ENCODE results near the gene TSPAN18. TPM values are rescaled to one million over a fixed set of nuclear protein-coding genes. Genes with fewer than 3 reads are reported as not detected.

The TSPAN18 gene
- total RNA-seq, 1 experiment from 2014 or later, result 1.8 TPM

DNA sequence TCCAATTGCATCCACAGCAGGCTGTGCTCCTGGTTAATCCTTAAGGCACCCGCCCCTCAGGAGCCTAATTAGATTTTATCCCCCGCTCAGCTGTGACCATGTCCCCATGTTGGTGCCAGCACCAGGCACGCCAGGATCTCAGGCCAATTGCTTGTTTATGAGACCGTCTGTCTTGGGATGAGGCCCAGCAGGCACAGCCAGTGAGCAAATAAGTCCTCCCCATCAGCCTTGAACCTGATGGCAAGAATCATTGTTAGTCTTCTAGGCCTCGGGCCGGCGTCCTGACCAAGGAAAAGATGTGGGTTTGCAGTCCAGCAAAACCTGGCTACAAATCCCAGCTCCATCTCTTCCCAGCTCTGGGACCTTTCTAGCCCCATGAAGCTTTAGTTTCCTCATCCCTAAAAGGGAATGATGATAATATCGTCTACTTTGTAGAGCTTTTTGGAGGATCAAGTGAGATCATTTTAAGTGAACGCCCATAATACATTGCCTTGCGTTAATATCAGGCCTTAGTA, 166.6 kb downstream of the TSPAN18 start:
- H3K4me3 ChIP-seq (ENCODE audit: low read length), result no peak overlapping the region
- H4K20me1 ChIP-seq (ENCODE audit: insufficient read depth, low read depth, low read length), result no peaks in the 10 kb centered on the region
- H3K4me2 ChIP-seq (ENCODE audit: low read depth, low read length, poor library complexity, severe bottlenecking), result no peak overlapping the region
- DNase-seq, result no peak
- H3K4me1 ChIP-seq (ENCODE audit: low read length), result no peaks in the 10 kb centered on the region
- no peaks in the 10 kb centered on the region for H3K9me2 ChIP-seq (replicated peaks; ENCODE audit: insufficient read depth, low read length)
- no peaks in the 10 kb centered on the region for H3K27me3 ChIP-seq (ENCODE audit: low read length)
- H3K27ac ChIP-seq (ENCODE audit: low read length), result no peak overlapping the region
- no peaks in the 10 kb centered on the region for H3K36me3 ChIP-seq (ENCODE audit: insufficient read depth, low read length)
- no peaks in the 10 kb centered on the region for H3K9me3 ChIP-seq (ENCODE audit: low read length)
- H3K9ac ChIP-seq (ENCODE audit: low read length), result no peak overlapping the region
- no peaks in the 10 kb centered on the region for H3K79me2 ChIP-seq (ENCODE audit: low read length)
- no peak overlapping the region for H2AFZ ChIP-seq (ENCODE audit: low read length)

GRCh38 chr11:44893846-44894617, 167.3 kb downstream of the TSPAN18 start:
- no peak overlapping the region for H3K27ac ChIP-seq (ENCODE audit: low read length)
- peak; percentile 90 for DNase-seq
- no peaks in the 10 kb centered on the region for H3K36me3 ChIP-seq (ENCODE audit: insufficient read depth, low read length)
- H3K4me1 ChIP-seq (ENCODE audit: low read length), result no peaks in the 10 kb centered on the region
- H3K27me3 ChIP-seq (ENCODE audit: low read length), result no peaks in the 10 kb centered on the region
- H3K9ac ChIP-seq (ENCODE audit: low read length), result no peak overlapping the region
- no peak overlapping the region for H2AFZ ChIP-seq (ENCODE audit: low read length)
- H3K79me2 ChIP-seq (ENCODE audit: low read length), result no peaks in the 10 kb centered on the region
- H3K9me3 ChIP-seq (ENCODE audit: low read length), result no peaks in the 10 kb centered on the region
- no peak overlapping the region for H3K4me3 ChIP-seq (ENCODE audit: low read length)
- no peaks in the 10 kb centered on the region for H3K9me2 ChIP-seq (replicated peaks; ENCODE audit: insufficient read depth, low read length)
- H4K20me1 ChIP-seq (ENCODE audit: insufficient read depth, low read depth, low read length), result no peaks in the 10 kb centered on the region
- no peak overlapping the region for H3K4me2 ChIP-seq (ENCODE audit: low read depth, low read length, poor library complexity, severe bottlenecking)

DNA sequence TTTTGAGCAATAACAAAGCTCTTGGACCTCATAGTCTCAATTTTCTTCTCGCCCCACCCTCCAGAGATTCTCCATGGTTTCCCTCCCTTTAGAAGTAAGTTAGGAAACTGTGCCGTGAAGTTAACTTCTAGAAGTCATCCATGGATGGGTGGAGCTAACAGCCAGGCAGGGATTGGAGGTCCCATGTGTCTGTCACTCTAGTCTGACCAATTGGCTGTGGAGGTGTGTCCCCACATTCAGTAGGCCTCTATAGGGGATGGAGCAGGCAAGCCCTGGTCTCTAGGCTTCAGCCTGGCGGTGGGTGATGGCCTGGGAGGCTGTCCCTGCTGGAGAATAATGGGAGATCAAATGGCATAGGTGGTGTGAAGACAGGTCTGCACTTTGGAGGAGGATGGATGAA, 173.2 kb downstream of the TSPAN18 start:
- no peaks in the 10 kb centered on the region for H3K79me2 ChIP-seq (ENCODE audit: low read length)
- H3K27me3 ChIP-seq (ENCODE audit: low read length), result no peaks in the 10 kb centered on the region
- H3K4me2 ChIP-seq (ENCODE audit: low read depth, low read length, poor library complexity, severe bottlenecking), result peak overlapping the region; percentile 12
- no peaks in the 10 kb centered on the region for H3K9me3 ChIP-seq (ENCODE audit: low read length)
- no peak overlapping the region; the same call in 1 of the 2 replicates for H2AFZ ChIP-seq (ENCODE audit: low read length)
- no peaks in the 10 kb centered on the region for H3K9me2 ChIP-seq (replicated peaks; ENCODE audit: insufficient read depth, low read length)
- H3K36me3 ChIP-seq (ENCODE audit: insufficient read depth, low read length), result no peaks in the 10 kb centered on the region
- H4K20me1 ChIP-seq (ENCODE audit: insufficient read depth, low read depth, low read length), result no peaks in the 10 kb centered on the region
- H3K4me3 ChIP-seq (ENCODE audit: low read length), result no peak overlapping the region
- H3K4me1 ChIP-seq (ENCODE audit: low read length), result peaks cover 4% of the 10 kb centered on the region; the same call in 1 of the 2 replicates
- H3K9ac ChIP-seq (ENCODE audit: low read length), result no peak overlapping the region
- peak; percentile 95 for DNase-seq
- H3K27ac ChIP-seq (ENCODE audit: low read length), result no peak overlapping the region

DNA sequence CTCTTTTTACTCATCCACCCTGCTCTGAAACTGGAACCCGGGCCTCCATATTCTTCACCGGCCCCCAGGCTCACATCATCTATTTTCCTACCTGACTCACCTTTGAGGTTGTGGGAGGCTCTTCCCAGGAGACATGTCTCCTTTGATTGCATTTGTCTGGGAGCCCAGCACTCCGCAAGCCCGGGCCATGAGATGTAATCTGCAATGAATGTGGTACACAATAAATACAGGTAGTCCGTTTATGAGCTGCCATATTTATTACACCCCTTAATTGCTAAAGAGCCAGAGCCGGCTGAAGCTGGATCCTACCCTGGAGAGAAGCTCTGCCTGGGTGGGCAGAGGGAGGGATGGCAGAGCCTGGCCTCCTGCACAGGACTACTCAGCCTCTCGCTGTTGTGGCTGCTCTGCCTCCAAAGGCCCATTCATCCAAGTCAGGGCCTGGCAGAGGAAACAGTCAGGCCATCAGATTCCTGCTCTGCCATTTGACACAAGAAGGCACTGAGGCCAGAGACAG, 174.4 kb downstream of the TSPAN18 start:
- H2AFZ ChIP-seq (ENCODE audit: low read length), result no peak overlapping the region
- peaks cover 16% of the 10 kb centered on the region for H3K4me1 ChIP-seq (ENCODE audit: low read length)
- no peak overlapping the region for H3K27ac ChIP-seq (ENCODE audit: low read length)
- no peaks in the 10 kb centered on the region for H3K79me2 ChIP-seq (ENCODE audit: low read length)
- H3K9me3 ChIP-seq (ENCODE audit: low read length), result no peaks in the 10 kb centered on the region
- no peak overlapping the region for H3K9ac ChIP-seq (ENCODE audit: low read length)
- no peaks in the 10 kb centered on the region for H4K20me1 ChIP-seq (ENCODE audit: insufficient read depth, low read depth, low read length)
- no peak for DNase-seq
- H3K4me3 ChIP-seq (ENCODE audit: low read length), result no peak overlapping the region
- H3K4me2 ChIP-seq (ENCODE audit: low read depth, low read length, poor library complexity, severe bottlenecking), result no peak overlapping the region
- H3K36me3 ChIP-seq (ENCODE audit: insufficient read depth, low read length), result no peaks in the 10 kb centered on the region
- H3K9me2 ChIP-seq (replicated peaks; ENCODE audit: insufficient read depth, low read length), result no peaks in the 10 kb centered on the region
- no peaks in the 10 kb centered on the region for H3K27me3 ChIP-seq (ENCODE audit: low read length)

DNA sequence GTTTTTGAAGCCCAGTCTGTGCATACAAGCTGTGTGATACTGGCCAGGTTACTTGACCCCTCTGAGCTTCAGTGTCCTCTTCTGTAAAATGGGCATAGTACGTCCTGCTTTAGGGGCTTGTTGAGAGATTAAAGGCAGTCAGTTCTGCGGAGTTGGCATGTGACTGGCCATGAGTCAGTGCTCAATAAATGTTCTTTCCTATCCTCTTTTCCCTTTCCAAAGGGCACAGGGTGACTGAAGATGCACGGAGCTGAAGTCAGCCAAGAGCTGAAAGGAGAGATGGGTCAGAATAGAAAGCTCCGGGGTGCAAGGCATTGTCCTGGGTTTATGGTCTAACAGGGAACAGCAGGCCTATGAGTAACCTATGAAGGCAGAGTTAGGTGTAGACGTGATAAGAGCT, 175.0 kb downstream of the TSPAN18 start:
- no peaks in the 10 kb centered on the region for H3K27me3 ChIP-seq (ENCODE audit: low read length)
- H4K20me1 ChIP-seq (ENCODE audit: insufficient read depth, low read depth, low read length), result no peaks in the 10 kb centered on the region
- H3K36me3 ChIP-seq (ENCODE audit: insufficient read depth, low read length), result no peaks in the 10 kb centered on the region
- DNase-seq, result no peak
- H3K9ac ChIP-seq (ENCODE audit: low read length), result no peak overlapping the region
- H3K27ac ChIP-seq (ENCODE audit: low read length), result no peak overlapping the region
- no peak overlapping the region for H3K4me3 ChIP-seq (ENCODE audit: low read length)
- H3K9me3 ChIP-seq (ENCODE audit: low read length), result no peaks in the 10 kb centered on the region
- no peaks in the 10 kb centered on the region for H3K79me2 ChIP-seq (ENCODE audit: low read length)
- no peaks in the 10 kb centered on the region for H3K9me2 ChIP-seq (replicated peaks; ENCODE audit: insufficient read depth, low read length)
- H3K4me2 ChIP-seq (ENCODE audit: low read depth, low read length, poor library complexity, severe bottlenecking), result no peak overlapping the region
- no peak overlapping the region for H2AFZ ChIP-seq (ENCODE audit: low read length)
- peaks cover 16% of the 10 kb centered on the region for H3K4me1 ChIP-seq (ENCODE audit: low read length)

DNA sequence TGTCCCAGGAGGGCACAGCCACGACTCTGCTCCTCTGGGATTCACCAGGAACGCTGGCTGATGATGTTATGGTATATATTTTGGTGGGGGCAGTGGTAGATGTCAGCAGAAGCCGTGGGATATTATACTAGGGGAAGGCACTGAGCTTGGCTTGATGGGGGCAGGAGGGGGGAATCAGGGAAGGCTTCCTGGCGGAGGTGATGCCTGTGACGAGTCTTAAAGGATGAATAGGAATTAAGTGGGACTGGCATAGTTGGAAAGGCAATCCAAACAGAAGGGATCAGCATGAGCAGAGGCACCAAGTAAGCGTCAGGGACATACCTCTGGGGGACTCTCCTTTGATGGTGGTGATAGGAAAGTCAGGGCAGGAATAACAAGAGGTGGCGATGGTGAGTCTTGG, 176.3 kb downstream of the TSPAN18 start:
- no peak for DNase-seq
- H3K4me3 ChIP-seq (ENCODE audit: low read length), result no peak overlapping the region
- peaks cover 16% of the 10 kb centered on the region for H3K4me1 ChIP-seq (ENCODE audit: low read length)
- no peak overlapping the region for H3K27ac ChIP-seq (ENCODE audit: low read length)
- H3K27me3 ChIP-seq (ENCODE audit: low read length), result no peaks in the 10 kb centered on the region
- no peak overlapping the region for H2AFZ ChIP-seq (ENCODE audit: low read length)
- H3K9me3 ChIP-seq (ENCODE audit: low read length), result no peaks in the 10 kb centered on the region
- no peak overlapping the region for H3K4me2 ChIP-seq (ENCODE audit: low read depth, low read length, poor library complexity, severe bottlenecking)
- H3K9ac ChIP-seq (ENCODE audit: low read length), result no peak overlapping the region
- H3K79me2 ChIP-seq (ENCODE audit: low read length), result no peaks in the 10 kb centered on the region
- no peaks in the 10 kb centered on the region for H3K36me3 ChIP-seq (ENCODE audit: insufficient read depth, low read length)
- H4K20me1 ChIP-seq (ENCODE audit: insufficient read depth, low read depth, low read length), result no peaks in the 10 kb centered on the region
- H3K9me2 ChIP-seq (replicated peaks; ENCODE audit: insufficient read depth, low read length), result no peaks in the 10 kb centered on the region

DNA sequence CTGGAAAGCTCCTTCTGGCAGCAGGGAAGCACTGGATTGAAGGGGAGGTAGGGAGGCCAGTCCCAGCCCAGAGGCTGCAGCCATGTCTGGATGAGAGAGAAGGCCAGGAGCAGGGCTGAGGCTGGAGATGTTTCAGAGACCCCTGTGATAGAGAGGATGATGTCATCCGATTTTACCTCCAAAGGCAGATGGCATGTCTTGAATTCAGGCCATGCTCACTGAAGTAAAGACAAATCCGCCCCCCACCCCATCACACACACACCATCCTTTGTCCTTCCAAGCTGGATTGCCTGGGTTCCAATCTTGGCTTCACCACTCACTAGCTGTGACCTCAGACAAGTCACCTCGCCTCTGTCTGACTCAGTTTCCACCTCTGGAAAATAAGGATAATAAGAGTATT, 176.8 kb downstream of the TSPAN18 start:
- Histone ChIP-seq H3K9me2 (replicated peaks; ENCODE audit: insufficient read depth, low read length) (no peaks in the 10 kb centered on the region), H4K20me1 (ENCODE audit: insufficient read depth, low read depth, low read length) (no peaks in the 10 kb centered on the region), H2AFZ (ENCODE audit: low read length) (no peak overlapping the region), H3K4me3 (ENCODE audit: low read length) (no peak overlapping the region), H3K4me2 (ENCODE audit: low read depth, low read length, poor library complexity, severe bottlenecking) (no peak overlapping the region), H3K4me1 (ENCODE audit: low read length) (peaks cover 16% of the 10 kb centered on the region), H3K27ac (ENCODE audit: low read length) (no peak overlapping the region), H3K27me3 (ENCODE audit: low read length) (no peaks in the 10 kb centered on the region), H3K79me2 (ENCODE audit: low read length) (no peaks in the 10 kb centered on the region), H3K9ac (ENCODE audit: low read length) (no peak overlapping the region), H3K9me3 (ENCODE audit: low read length) (no peaks in the 10 kb centered on the region), H3K36me3 (ENCODE audit: insufficient read depth, low read length) (no peaks in the 10 kb centered on the region)
- no peak for DNase-seq

DNA sequence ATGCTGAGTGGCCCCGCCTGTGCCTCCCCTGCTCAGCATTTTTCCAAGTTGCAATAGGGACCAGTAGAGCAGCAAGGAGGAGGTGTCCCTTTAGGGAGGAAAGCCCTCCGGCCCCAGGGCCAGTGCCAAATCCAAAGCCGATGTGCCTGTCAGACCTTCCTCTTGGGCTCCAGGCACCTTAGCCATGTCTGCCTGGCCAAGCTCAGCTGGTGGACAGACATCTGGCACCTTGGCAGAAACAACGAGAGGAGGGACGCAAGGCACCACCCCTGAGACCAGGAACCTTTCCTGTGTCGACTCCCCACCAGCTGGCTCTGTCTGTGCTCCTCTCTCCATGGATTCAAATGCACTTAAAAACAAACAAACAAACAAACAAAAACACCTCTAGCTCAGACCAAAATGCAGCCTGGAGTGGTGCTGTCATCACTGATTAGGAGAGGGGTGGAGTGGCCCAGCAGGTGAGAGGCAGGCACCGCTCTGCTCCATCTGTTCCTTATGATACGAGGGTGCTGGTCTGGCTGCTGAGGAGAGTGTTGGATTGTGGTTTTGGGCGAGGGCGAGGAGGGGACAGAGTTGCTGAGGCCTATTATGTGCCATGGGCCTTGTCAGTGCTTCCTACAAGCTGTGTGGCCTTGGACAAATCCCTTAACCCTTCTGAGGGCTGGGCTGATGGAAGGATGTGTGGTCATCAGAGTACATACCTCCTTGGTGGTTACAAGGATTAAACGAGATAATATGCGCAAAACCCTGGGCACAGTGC, 177.7 kb downstream of the TSPAN18 start:
- no peaks in the 10 kb centered on the region for H3K9me2 ChIP-seq (replicated peaks; ENCODE audit: insufficient read depth, low read length)
- no peak overlapping the region for H3K9ac ChIP-seq (ENCODE audit: low read length)
- peaks cover 16% of the 10 kb centered on the region for H3K4me1 ChIP-seq (ENCODE audit: low read length)

More for the DNA sequence above, 177.7 kb downstream of the TSPAN18 start:
- no peaks in the 10 kb centered on the region for H3K27me3 ChIP-seq (ENCODE audit: low read length)
- no peak for DNase-seq
- H3K4me2 ChIP-seq (ENCODE audit: low read depth, low read length, poor library complexity, severe bottlenecking), result peak overlapping the region; percentile 49
- no peaks in the 10 kb centered on the region for H3K79me2 ChIP-seq (ENCODE audit: low read length)
- no peak overlapping the region for H3K4me3 ChIP-seq (ENCODE audit: low read length)
- no peaks in the 10 kb centered on the region for H4K20me1 ChIP-seq (ENCODE audit: insufficient read depth, low read depth, low read length)
- H3K9me3 ChIP-seq (ENCODE audit: low read length), result no peaks in the 10 kb centered on the region
- H2AFZ ChIP-seq (ENCODE audit: low read length), result no peak overlapping the region
- no peaks in the 10 kb centered on the region for H3K36me3 ChIP-seq (ENCODE audit: insufficient read depth, low read length)
- no peak overlapping the region for H3K27ac ChIP-seq (ENCODE audit: low read length)

Data from Karpas-422 (cell line).